Suprapubic skin (tissue), 4 donors: ENCODE results near the gene P2RY12. TPM values are rescaled to one million over a fixed set of nuclear protein-coding genes. Genes with fewer than 3 reads are reported as not detected.

Source experiments
- DNase-seq, 2 donors: peaks; one replicate each; pipeline ENCODE4 v3.0.0-alpha.2; 2019; ENCODE audit warnings: low spot score in 2 of 2
- H3K27ac ChIP-seq: fragments of 200-600 bp; sonication (generic); one replicate; pipeline ENCODE4 v1.5.1; 2019
- H3K27me3 ChIP-seq: fragments of 200-600 bp; sonication (generic); one replicate; pipeline ENCODE4 v1.5.1; 2019
- H3K36me3 ChIP-seq: fragments of 200-600 bp; sonication (generic); one replicate; pipeline ENCODE4 v1.5.1; 2019
- H3K4me1 ChIP-seq: fragments of 200-600 bp; sonication (generic); one replicate; pipeline ENCODE4 v1.5.1; 2019
- H3K4me3 ChIP-seq: fragments of 200-600 bp; sonication (generic); one replicate; pipeline ENCODE4 v1.5.1; 2019; ENCODE audit warnings: mild to moderate bottlenecking
- H3K9me3 ChIP-seq: fragments of 200-600 bp; sonication (generic); one replicate; pipeline ENCODE4 v1.5.1; 2019
- CTCF ChIP-seq, 2 donors: fragments of 200-600 bp in 1 of 2; fragments of 450-650 bp in 1 of 2; sonication (generic) in 1 of 2; IDR thresholded peaks; one replicate each; pipeline ENCODE4 v1.5.1; 2016 to 2019; ENCODE audit warnings: antibody characterized with exemption in 2 of 2, mild to moderate bottlenecking in 1 of 2, moderate library complexity in 1 of 2
- EP300 ChIP-seq: sonication (generic); formaldehyde crosslinking; IDR thresholded peaks from one replicate; pipeline ENCODE4 v1.6.1; 2017; ENCODE audit warnings: antibody characterized with exemption
- POLR2A ChIP-seq, 2 donors: fragments of 450-650 bp; IDR thresholded peaks; one replicate each; pipeline ENCODE4 v1.6.1; 2017; ENCODE audit warnings: antibody characterized with exemption in 2 of 2, mild to moderate bottlenecking in 2 of 2, moderate library complexity in 2 of 2
- POLR2AphosphoS5 ChIP-seq, 3 donors: sonication (generic); formaldehyde crosslinking; IDR thresholded peaks; one replicate each; pipeline ENCODE4 v1.6.1; 2017; ENCODE audit warnings: antibody characterized with exemption in 3 of 3
- WGBS: methylation state at CpG from one replicate; pipeline ENCODE4 v1.1.5; 2018; 5-methylcytosine and 5-hydroxymethylcytosine counted together
- total RNA-seq, 4 donors: library from RNA; depleted of rRNA; stranded (reverse); fragments of >200 nt; gene quantifications; one replicate each; pipeline ENCODE4 v1.1.0, GENCODE V29; 2016

The P2RY12 gene
- total RNA-seq, 4 donors from 2014 or later = 1.2 TPM; not detected in 3

DNA sequence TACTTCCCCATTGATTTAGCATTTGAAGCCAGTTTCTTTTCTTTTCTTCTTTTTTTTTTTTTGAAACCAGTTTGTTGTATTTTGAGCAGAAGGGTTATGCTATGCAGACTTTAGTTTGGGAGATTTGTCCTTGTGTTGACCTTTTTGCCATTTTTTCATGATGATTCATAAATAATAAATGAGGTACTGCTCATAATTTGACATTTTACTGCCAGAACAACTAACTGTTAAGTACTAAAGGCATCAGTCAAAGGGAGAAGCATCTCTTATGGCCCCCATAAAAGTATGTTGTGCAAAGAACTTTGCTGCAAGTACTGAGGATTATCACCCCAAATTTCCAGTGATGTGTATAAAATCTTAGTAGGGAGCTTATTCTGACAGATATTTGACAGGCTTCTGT lies 66.2 kb downstream of the P2RY12 start:
- Histone ChIP-seq H3K4me3 (no peak overlapping the region), H3K27ac (peak overlapping the region; percentile 81), H3K9me3 (no peaks in the 10 kb centered on the region)

DNA sequence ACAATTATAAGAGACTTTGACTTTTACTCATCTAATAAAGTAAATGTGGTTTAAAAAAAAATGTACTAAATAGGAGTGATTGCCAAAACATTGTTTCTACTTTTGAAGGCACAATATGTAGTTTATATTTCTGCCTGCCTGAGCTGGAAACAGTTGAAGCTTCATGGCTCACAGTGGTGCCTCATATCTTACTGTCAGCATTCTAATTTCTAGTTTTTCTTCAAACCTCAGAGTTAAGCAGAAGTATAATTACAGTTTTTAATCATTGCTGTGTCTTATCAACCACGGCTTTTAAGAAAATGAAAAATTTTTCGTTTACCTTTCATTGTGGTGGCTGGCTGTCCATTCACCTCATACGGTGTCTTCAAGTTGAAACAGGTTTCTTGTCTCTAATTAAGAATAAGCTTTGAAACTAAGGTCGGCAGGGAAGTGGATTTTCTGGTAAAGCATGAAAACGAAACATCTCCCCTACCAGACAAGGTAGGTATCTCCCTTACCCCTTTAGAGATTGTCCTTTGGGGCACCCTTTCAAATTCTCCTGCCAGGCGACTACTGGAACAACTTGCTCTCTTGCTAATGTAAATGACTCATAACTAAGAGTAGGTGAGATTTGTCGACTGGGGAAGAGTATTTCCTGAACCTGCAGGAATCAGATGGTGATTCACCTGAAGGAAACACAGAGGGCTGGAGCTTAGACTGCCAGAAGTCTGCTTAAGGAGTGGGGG lies 68.1 kb downstream of the P2RY12 start, which contains the start of gene GPR87:
TSS of gene GPR87 (minus strand) at position 554 of the 725 bp plus-strand sequence. CDS start 16,720 bp downstream, outside the sequence.
- H3K4me1 ChIP-seq = peaks cover 41% of the 10 kb centered on the region
- 56% methylated on average over 7 of the region's 7 CpGs for WGBS
- no peaks in the 10 kb centered on the region for H3K27me3 ChIP-seq
- no peaks in the 10 kb centered on the region for H3K36me3 ChIP-seq
- DNase-seq = no peak
- peak within 1 kb of the TSS; percentile 43 for H3K4me3 ChIP-seq
- TF ChIP-seq POLR2AphosphoS5 (IDR thresholded peaks at IDR 0.05) = no peak
- no peaks in the 10 kb centered on the region for H3K9me3 ChIP-seq
- peak within 1 kb of the TSS; percentile 86 for H3K27ac ChIP-seq

More for the DNA sequence above, 66.2 kb downstream of the P2RY12 start:
- no peaks in the 10 kb centered on the region for H3K36me3 ChIP-seq
- peaks cover 37% of the 10 kb centered on the region for H3K4me1 ChIP-seq
- H3K27me3 ChIP-seq = no peaks in the 10 kb centered on the region
- DNase-seq = no peak
- TF ChIP-seq POLR2AphosphoS5 (IDR thresholded peaks at IDR 0.05) = no peak
- no peak for TF ChIP-seq CTCF (IDR thresholded peaks at IDR 0.05)
- TF ChIP-seq EP300 = no peak
- TF ChIP-seq POLR2A (IDR thresholded peaks at IDR 0.05) = no peak

DNA sequence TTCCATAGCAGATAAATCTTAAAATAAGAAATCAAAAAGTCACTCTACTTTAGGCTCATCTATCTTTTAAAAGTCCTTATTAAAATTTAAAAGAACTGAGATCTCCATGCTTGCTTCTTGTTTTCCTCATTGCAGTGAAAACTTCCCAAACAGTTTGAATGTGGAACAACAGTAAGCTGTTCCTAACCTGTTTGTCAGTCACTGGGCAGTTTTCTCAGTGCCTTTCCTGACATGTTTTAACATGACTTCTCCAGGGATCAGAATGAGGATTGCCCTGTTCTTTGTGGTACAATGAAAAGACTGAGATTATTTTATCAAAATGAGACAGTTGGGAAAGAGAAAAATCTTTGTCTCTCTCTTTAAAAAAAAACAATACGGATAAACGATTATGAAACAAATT lies 68.7 kb downstream of the P2RY12 start:
- Histone ChIP-seq H3K9me3 (no peaks in the 10 kb centered on the region), H3K36me3 (no peaks in the 10 kb centered on the region), H3K27ac (peak overlapping the region; percentile 86), H3K4me3 (peak overlapping the region; percentile 43), H3K27me3 (no peaks in the 10 kb centered on the region), H3K4me1 (peaks cover 39% of the 10 kb centered on the region)
- 42% methylated on average over 2 of the region's 2 CpGs for WGBS
- DNase-seq = no peak
- TF ChIP-seq CTCF (IDR thresholded peaks at IDR 0.05) (no peak), POLR2A (IDR thresholded peaks at IDR 0.05) (no peak), EP300 (no peak), POLR2AphosphoS5 (IDR thresholded peaks at IDR 0.05) (no peak)

- H3K36me3 ChIP-seq = no peaks in the 10 kb centered on the region
- H3K27me3 ChIP-seq = no peaks in the 10 kb centered on the region
- peak overlapping the region; percentile 43 for H3K4me3 ChIP-seq
- peak overlapping the region; percentile 86 for H3K27ac ChIP-seq
- 76% methylated on average over 2 of the region's 2 CpGs for WGBS
- H3K9me3 ChIP-seq = no peaks in the 10 kb centered on the region
- peaks cover 32% of the 10 kb centered on the region for H3K4me1 ChIP-seq
- DNase-seq = no peak
- TF ChIP-seq CTCF (IDR thresholded peaks at IDR 0.05) (no peak), POLR2A (IDR thresholded peaks at IDR 0.05) (no peak), POLR2AphosphoS5 (IDR thresholded peaks at IDR 0.05) (no peak), EP300 (no peak)
Measured at GRCh38 chr3:151315136-151315535, 69.4 kb downstream of the P2RY12 start.

- Histone ChIP-seq H3K27me3 (no peaks in the 10 kb centered on the region), H3K4me1 (peaks cover 26% of the 10 kb centered on the region), H3K9me3 (no peaks in the 10 kb centered on the region), H3K27ac (peak overlapping the region; percentile 86), H3K36me3 (no peaks in the 10 kb centered on the region), H3K4me3 (peak overlapping the region; percentile 43)
- TF ChIP-seq EP300 = no peak
- TF ChIP-seq POLR2AphosphoS5 (IDR thresholded peaks at IDR 0.05) = no peak
- TF ChIP-seq CTCF (IDR thresholded peaks at IDR 0.05) = no peak
- no peak for TF ChIP-seq POLR2A (IDR thresholded peaks at IDR 0.05)
- no peak for DNase-seq
- 94% methylated on average over 5 of the region's 5 CpGs for WGBS
Measured at GRCh38 chr3:151314593-151314992, 70.0 kb downstream of the P2RY12 start.
